Measurements from ENCODE around the gene CD2AP. TPM values are rescaled to one million over a fixed set of nuclear protein-coding genes. Genes with fewer than 3 reads are reported as not detected.

The CD2AP gene
- total and polyA plus RNA-seq, 2 of the 8 experiments (the other 6 are each of a cell fraction or from before 2014, with no cell fraction given) = 8.6 to 75.6 TPM

DNA sequence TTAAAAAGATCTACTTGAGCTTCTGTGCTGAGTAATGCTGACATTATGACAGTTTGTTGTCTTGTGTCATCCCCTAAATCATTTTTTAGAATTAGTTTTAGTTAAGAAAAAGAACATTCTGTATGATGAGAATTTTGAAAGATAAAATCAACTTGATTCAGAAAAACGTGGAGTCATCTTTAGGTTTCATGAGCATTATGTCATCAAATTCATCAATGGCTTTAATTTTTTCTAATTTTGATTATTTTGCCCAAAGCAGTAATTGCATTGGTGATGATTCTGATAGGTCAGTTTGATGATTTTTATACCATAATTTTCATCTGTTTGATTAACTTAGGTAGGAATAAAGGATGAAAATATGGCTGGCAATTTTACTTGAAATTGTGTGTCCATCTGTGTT, 194.2 kb downstream of the CD2AP start:
- H3K9me3 ChIP-seq (ENCODE audit: insufficient read depth in 2 of 2, low read depth in 1 of 2, low read length in 1 of 2) = no peaks in the 10 kb centered on the region
- H3K23ac ChIP-seq (ENCODE audit: insufficient read length) = no peak overlapping the region
- no peaks in the 10 kb centered on the region for H3K79me1 ChIP-seq (ENCODE audit: low read depth, low read length)
- FAIRE-seq = no peak
- no peak overlapping the region for H2BK120ac ChIP-seq (replicated peaks; ENCODE audit: low read depth, low read length)
- WGBS, 2 experiments (ENCODE audit: extremely low coverage in 1 of 2, insufficient coverage in 1 of 2, insufficient read length in 1 of 2, insufficient replicate concordance in 2 of 2, low coverage in 1 of 2, low lambda C conversion rate in 2 of 2, missing lambda C conversion rate in 1 of 2) = 76% methylated on average over 1 of the region's 1 CpG; no CpG with 5 or more reads in 1 of the 2 experiments
- H3K9ac ChIP-seq (replicated peaks in 1 of 4; ENCODE audit: extremely low read depth in 1 of 4, low read depth in 3 of 4, low read length in 3 of 4) = no peak overlapping the region
- no peak overlapping the region for H4K8ac ChIP-seq (ENCODE audit: extremely low read depth, insufficient read depth, low read length)
- H3K4ac ChIP-seq (replicated peaks; ENCODE audit: insufficient read length, low read depth, low read length) = no peak overlapping the region
- no peak for DNase-seq (ENCODE audit: low read depth in 1 of 2, low spot score in 2 of 2)
- H2BK12ac ChIP-seq (ENCODE audit: low read depth, low read length) = no peak overlapping the region
- no peak overlapping the region for H3K4me3 ChIP-seq (ENCODE audit: extremely low read depth in 1 of 4, insufficient read depth in 2 of 4, low read depth in 3 of 4, low read length in 4 of 4)
- no peak overlapping the region for H2AFZ ChIP-seq (ENCODE audit: low read length)
- CTCF ChIA-PET (ENCODE audit: partially characterized antibody) = no interaction called here
- H2AK5ac ChIP-seq (ENCODE audit: low read depth, low read length) = no peak overlapping the region
- no peak overlapping the region for H3K4me2 ChIP-seq (ENCODE audit: insufficient read depth in 1 of 2, low read depth in 2 of 2, low read length in 2 of 2)
- H3K79me2 ChIP-seq (ENCODE audit: control insufficient read depth in 1 of 2, insufficient read depth in 2 of 2, low read length in 2 of 2) = no peaks in the 10 kb centered on the region
- no peak overlapping the region for H2BK15ac ChIP-seq (ENCODE audit: low read length)
- H2BK5ac ChIP-seq (ENCODE audit: low read depth, low read length) = no peak overlapping the region
- H3K27me3 ChIP-seq (replicated peaks in 1 of 4; ENCODE audit: control insufficient read depth in 3 of 4, extremely low read depth in 1 of 4, insufficient read depth in 3 of 4, low read length in 3 of 4) = no peaks in the 10 kb centered on the region
- H3K4me1 ChIP-seq (replicated peaks in 1 of 4; ENCODE audit: control insufficient read depth in 3 of 4, insufficient read depth in 4 of 4, low read length in 3 of 4) = peaks cover 0 to 9% (median 3%) of the 10 kb centered on the region in 4 experiments; a peak in 5 of 7 replicates
- H3K23me2 ChIP-seq (ENCODE audit: low read depth, low read length) = no peaks in the 10 kb centered on the region
- no peaks in the 10 kb centered on the region for H3K36me3 ChIP-seq (ENCODE audit: control insufficient read depth in 2 of 4, insufficient read depth in 4 of 4, low read length in 3 of 4)
- H3K18ac ChIP-seq (ENCODE audit: extremely low read depth, low read length) = no peak overlapping the region
- POLR2A ChIA-PET (ENCODE audit: partially characterized antibody) = no interaction called here
- H3K56ac ChIP-seq (replicated peaks; ENCODE audit: insufficient read length, low read depth, low read length) = no peak overlapping the region
- H4K91ac ChIP-seq (replicated peaks; ENCODE audit: insufficient read length, low read length) = no peak overlapping the region
- H4K5ac ChIP-seq (ENCODE audit: insufficient read length, low read depth, low read length) = no peak overlapping the region
- no peak overlapping the region for H3K27ac ChIP-seq (ENCODE audit: low read depth, low read length)
- H4K20me1 ChIP-seq (replicated peaks in 1 of 2; ENCODE audit: control insufficient read depth in 1 of 2, insufficient read depth in 2 of 2, low read length in 2 of 2) = no peaks in the 10 kb centered on the region
- H2BK20ac ChIP-seq (ENCODE audit: low read length) = no peak overlapping the region
- no peak overlapping the region for H3K14ac ChIP-seq (ENCODE audit: insufficient read length)
- TF ChIP-seq TEAD4 (IDR thresholded peaks at IDR 0.05; ENCODE audit: low read depth, low read length) = no peak
- no peak for TF ChIP-seq KDM1A (IDR thresholded peaks at IDR 0.05; ENCODE audit: borderline replicate concordance, low read length)
- TF ChIP-seq ASH2L (IDR thresholded peaks at IDR 0.05; ENCODE audit: low read length) = no peak
- TF ChIP-seq RAD21 (IDR thresholded peaks at IDR 0.05 in 1 of 2, conservative IDR thresholded peaks at IDR 0.05 in 1 of 2; ENCODE audit: low read depth in 2 of 2, low read length in 2 of 2) = no peak
- TF ChIP-seq SUZ12 (IDR thresholded peaks at IDR 0.05; ENCODE audit: low read length) = no peak
- TF ChIP-seq BRCA1 (IDR thresholded peaks at IDR 0.05; ENCODE audit: low read depth, low read length) = no peak
- TF ChIP-seq, protein P1, sequence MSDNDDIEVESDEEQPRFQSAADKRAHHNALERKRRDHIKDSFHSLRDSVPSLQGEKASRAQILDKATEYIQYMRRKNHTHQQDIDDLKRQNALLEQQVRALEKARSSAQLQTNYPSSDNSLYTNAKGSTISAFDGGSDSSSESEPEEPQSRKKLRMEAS (IDR thresholded peaks at IDR 0.05) = no peak
- no peak for TF ChIP-seq CEBPB (IDR thresholded peaks at IDR 0.05; ENCODE audit: low read depth, low read length)
- TF ChIP-seq MAFK (IDR thresholded peaks at IDR 0.05; ENCODE audit: low read depth, low read length) = no peak
- TF ChIP-seq GTF2F1 (IDR thresholded peaks at IDR 0.05; ENCODE audit: borderline replicate concordance, low read depth, low read length) = no peak
- no peak for TF ChIP-seq RXRA (IDR thresholded peaks at IDR 0.05; ENCODE audit: insufficient read depth, low read depth, low read length)
- TF ChIP-seq, protein P2, sequence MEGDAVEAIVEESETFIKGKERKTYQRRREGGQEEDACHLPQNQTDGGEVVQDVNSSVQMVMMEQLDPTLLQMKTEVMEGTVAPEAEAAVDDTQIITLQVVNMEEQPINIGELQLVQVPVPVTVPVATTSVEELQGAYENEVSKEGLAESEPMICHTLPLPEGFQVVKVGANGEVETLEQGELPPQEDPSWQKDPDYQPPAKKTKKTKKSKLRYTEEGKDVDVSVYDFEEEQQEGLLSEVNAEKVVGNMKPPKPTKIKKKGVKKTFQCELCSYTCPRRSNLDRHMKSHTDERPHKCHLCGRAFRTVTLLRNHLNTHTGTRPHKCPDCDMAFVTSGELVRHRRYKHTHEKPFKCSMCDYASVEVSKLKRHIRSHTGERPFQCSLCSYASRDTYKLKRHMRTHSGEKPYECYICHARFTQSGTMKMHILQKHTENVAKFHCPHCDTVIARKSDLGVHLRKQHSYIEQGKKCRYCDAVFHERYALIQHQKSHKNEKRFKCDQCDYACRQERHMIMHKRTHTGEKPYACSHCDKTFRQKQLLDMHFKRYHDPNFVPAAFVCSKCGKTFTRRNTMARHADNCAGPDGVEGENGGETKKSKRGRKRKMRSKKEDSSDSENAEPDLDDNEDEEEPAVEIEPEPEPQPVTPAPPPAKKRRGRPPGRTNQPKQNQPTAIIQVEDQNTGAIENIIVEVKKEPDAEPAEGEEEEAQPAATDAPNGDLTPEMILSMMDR (IDR thresholded peaks at IDR 0.05; ENCODE audit: control extremely low read depth in 1 of 3, insufficient read depth in 1 of 3, low read depth in 1 of 3, low read length in 3 of 3) = no peak
